Testis (tissue), 2 donors: Measurements from ENCODE around the gene ZNF470.

Experiments
- POLR2A ChIP-seq: fragments of 450-650 bp; IDR thresholded peaks from one replicate; pipeline ENCODE4 v1.6.1; 2017; ENCODE audit warnings: antibody characterized with exemption, mild to moderate bottlenecking, moderate library complexity
- TF ChIP-seq, protein P1 (sequence below), 3 experiments: fragments of 450-650 bp in 2 of 3; fragments of 200-600 bp in 1 of 3; sonication (generic) in 1 of 3; IDR thresholded peaks; one replicate each; pipeline ENCODE4 v1.5.1; 2016 to 2019; ENCODE audit warnings: antibody characterized with exemption in 3 of 3, mild to moderate bottlenecking in 2 of 3, moderate library complexity in 1 of 3

DNA sequence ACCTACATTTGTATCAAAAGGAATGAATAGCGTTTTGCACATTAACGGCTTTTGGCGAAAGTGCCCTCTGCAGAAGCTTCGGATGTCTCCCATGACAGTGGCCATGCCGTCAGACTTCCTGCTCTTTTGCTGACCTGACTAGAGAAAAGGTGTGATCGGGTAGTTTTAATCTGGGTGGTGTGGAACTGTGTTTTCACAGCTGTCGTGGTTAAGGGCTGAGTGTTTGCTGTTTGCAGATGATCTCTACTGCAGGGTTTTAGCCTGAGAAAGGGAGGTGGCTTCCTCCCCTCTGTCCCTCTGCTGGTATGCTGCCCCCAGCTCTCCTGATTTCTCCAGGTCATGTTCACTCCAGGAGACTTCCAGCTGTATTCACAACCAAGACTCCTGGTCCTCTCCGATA is 50.3 kb downstream of the ZNF470 start:
- TF ChIP-seq, protein P1, sequence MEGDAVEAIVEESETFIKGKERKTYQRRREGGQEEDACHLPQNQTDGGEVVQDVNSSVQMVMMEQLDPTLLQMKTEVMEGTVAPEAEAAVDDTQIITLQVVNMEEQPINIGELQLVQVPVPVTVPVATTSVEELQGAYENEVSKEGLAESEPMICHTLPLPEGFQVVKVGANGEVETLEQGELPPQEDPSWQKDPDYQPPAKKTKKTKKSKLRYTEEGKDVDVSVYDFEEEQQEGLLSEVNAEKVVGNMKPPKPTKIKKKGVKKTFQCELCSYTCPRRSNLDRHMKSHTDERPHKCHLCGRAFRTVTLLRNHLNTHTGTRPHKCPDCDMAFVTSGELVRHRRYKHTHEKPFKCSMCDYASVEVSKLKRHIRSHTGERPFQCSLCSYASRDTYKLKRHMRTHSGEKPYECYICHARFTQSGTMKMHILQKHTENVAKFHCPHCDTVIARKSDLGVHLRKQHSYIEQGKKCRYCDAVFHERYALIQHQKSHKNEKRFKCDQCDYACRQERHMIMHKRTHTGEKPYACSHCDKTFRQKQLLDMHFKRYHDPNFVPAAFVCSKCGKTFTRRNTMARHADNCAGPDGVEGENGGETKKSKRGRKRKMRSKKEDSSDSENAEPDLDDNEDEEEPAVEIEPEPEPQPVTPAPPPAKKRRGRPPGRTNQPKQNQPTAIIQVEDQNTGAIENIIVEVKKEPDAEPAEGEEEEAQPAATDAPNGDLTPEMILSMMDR (IDR thresholded peaks at IDR 0.05): no peak
- TF ChIP-seq POLR2A: no peak
